ENCODE data around the gene GUCA1A. TPM values are rescaled to one million over a fixed set of nuclear protein-coding genes. Genes with fewer than 3 reads are reported as not detected.
"Not testable (repeated sequence)": the region's sequence is repeated elsewhere in the genome, so short reads cannot be mapped to it uniquely, and the experiment has no call there.

GUCA1A gene
- total and polyA plus RNA-seq, 8 donors, result 0.10 TPM; not detected in 7

DNA sequence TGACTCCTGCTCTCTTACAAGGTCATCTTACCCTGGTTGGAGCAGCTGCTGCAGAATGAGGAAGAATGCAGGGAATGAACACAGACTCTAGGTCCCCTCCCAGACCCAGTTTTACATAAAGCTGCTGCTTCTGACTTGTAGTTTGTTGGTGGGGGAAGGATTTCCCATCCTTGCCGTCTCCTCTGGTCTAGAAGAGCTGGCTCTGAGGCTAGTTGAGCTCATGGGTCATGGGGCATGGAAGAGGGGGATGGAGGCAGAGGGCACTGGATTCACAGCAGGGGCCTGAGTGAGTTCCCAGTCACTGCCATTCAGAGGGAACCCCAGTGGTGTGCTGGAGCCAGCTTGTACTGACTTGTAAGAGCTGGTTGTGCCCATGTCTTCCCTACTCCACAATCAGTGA, 9.2 kb upstream of the GUCA1A start:
- peak in 1 of 2 donors; percentile 39 for DNase-seq
- 42 to 78% (median 60%) methylated on average over 1 of the region's 1 CpG for WGBS, 5 donors
- Histone ChIP-seq H3K36me3 (no peaks in the 10 kb centered on the region), H3K27ac (no peak overlapping the region), H3K27me3 (peaks cover 0 to 3% (median 0%) of the 10 kb centered on the region in 3 donors), H3K4me1 (peaks cover 0 to 9% (median 0%) of the 10 kb centered on the region in 4 donors), H3K4me3 (no peak overlapping the region), H3K9me3 (no peaks in the 10 kb centered on the region)
- intact Hi-C loops (cut with DNase I; ENCODE audit: low total_unique reads), result no loop called here
- no peak for TF ChIP-seq EP300 (IDR thresholded peaks at IDR 0.05)
- no peak for TF ChIP-seq POLR2A (IDR thresholded peaks at IDR 0.05)
- TF ChIP-seq POLR2AphosphoS5 (IDR thresholded peaks at IDR 0.05), result no peak
- TF ChIP-seq, protein P1, sequence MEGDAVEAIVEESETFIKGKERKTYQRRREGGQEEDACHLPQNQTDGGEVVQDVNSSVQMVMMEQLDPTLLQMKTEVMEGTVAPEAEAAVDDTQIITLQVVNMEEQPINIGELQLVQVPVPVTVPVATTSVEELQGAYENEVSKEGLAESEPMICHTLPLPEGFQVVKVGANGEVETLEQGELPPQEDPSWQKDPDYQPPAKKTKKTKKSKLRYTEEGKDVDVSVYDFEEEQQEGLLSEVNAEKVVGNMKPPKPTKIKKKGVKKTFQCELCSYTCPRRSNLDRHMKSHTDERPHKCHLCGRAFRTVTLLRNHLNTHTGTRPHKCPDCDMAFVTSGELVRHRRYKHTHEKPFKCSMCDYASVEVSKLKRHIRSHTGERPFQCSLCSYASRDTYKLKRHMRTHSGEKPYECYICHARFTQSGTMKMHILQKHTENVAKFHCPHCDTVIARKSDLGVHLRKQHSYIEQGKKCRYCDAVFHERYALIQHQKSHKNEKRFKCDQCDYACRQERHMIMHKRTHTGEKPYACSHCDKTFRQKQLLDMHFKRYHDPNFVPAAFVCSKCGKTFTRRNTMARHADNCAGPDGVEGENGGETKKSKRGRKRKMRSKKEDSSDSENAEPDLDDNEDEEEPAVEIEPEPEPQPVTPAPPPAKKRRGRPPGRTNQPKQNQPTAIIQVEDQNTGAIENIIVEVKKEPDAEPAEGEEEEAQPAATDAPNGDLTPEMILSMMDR (IDR thresholded peaks at IDR 0.05), result no peak

DNA sequence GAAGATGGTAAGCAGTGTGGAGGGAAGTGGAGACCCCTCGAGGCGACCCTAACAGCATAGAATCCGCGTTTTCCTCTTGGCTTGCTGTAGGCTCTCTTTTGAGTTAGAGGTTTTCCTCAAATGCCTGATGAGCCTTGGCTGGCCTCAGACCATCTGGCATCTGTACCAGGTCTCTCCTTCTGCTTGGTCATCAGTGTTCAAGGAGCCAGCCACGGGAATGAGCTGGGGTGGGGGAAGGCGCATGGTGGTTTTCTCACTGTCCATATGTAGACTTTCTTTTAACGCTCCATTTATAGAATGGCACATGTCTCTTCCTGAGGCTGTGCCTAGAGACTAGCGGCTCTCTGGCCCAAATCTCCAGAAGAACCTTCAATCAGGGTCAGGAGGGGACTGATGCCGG, 8.1 kb upstream of the GUCA1A start:
- Histone ChIP-seq H3K27me3 (peaks cover 0 to 3% (median 0%) of the 10 kb centered on the region in 3 donors), H3K4me1 (peaks cover 0 to 9% (median 0%) of the 10 kb centered on the region in 4 donors), H3K27ac (no peak overlapping the region), H3K36me3 (no peaks in the 10 kb centered on the region), H3K4me3 (no peak overlapping the region), H3K9me3 (no peaks in the 10 kb centered on the region)
- whole genome bisulfite sequencing, 5 donors, result 79 to 92% (median 83%) methylated on average over 9 of the region's 9 CpGs
- intact Hi-C loops (cut with DNase I; ENCODE audit: low total_unique reads), result loop anchor here (5.0 kb wide), 1 partner anchor 88 kb away; no protein-coding TSS in a partner anchor
- TF ChIP-seq, protein P1 (IDR thresholded peaks at IDR 0.05), result no peak
- TF ChIP-seq POLR2A (IDR thresholded peaks at IDR 0.05) (no peak), EP300 (IDR thresholded peaks at IDR 0.05) (no peak), POLR2AphosphoS5 (IDR thresholded peaks at IDR 0.05) (no peak)
- no peak for DNase-seq

DNA sequence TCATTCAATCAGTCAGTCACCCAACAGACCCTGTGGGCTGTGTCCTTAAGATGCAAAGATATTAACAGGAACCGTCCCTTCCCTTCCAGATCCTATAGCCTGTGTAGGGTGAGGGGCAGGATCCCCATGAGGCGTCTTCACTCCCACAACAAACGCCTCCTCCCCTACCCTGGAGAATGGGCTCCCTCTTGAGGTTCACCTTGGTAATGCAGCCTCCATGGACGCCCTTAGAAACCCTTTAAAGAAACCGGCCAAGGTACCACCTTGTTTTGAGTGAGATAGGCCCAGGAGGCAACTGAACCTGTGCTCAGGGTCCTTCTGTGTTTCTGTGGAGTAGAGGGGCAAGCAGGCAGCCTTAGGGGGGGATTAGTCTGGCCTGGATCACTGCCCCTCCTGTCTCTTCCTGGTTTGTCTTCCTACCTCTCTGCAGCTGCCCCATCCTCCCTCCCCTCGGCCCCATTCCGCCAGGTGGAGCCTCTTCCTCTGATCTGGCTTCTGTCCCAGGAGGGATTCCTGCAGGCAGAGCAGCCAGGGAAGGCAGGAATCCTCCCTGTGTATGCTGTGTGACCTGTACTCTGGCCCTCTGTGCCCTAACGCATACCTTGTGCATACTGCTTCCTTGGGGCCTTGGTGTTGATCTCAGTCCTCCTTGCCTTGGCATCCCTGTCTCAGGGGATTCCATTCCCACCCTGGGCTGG, 6.6 kb upstream of the GUCA1A start:
- WGBS, 5 donors, result 4 to 19% (median 14%) methylated on average over 6 to 8 of the region's 8 CpGs
- Histone ChIP-seq H3K36me3 (no peaks in the 10 kb centered on the region), H3K4me1 (peaks cover 0 to 9% (median 0%) of the 10 kb centered on the region in 4 donors), H3K27me3 (no peaks in the 10 kb centered on the region), H3K27ac (no peak overlapping the region), H3K9me3 (no peaks in the 10 kb centered on the region), H3K4me3 (no peak overlapping the region)
- intact Hi-C loops (cut with DNase I; ENCODE audit: low total_unique reads), result loop anchor here (5.0 kb wide), 1 partner anchor 89 kb away; no protein-coding TSS in a partner anchor
- TF ChIP-seq, protein P1 (IDR thresholded peaks at IDR 0.05), result peak in 5 of 7 experiments; percentile 92 to 98 (median 96)
- TF ChIP-seq EP300 (IDR thresholded peaks at IDR 0.05) (no peak), POLR2AphosphoS5 (IDR thresholded peaks at IDR 0.05) (peak in 1 of 3 donors; percentile 9), POLR2A (IDR thresholded peaks at IDR 0.05) (no peak)
- DNase-seq, result peak; percentile 76 to 86

DNA sequence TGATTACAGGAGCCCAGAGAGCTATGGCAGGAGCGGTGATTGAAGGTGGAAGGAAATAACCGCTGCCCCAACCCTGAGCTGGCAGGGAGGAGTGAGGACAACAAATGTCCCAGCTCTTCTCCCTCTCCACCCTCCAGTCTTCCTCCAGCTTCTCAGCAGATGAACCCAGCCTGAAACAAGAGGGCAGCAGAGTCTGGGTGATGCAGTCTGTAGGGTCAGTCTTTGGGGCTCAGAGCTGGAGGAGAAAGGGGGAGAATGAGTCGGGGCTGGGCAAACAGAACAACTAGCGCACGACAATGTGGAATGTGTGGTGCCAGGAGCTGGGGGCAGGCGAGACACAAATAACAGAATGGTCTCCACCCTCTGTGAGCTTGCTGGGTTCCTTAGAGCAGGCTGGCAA, 4.5 kb upstream of the GUCA1A start:
- Histone ChIP-seq H3K27ac (no peak overlapping the region), H3K4me3 (no peak overlapping the region), H3K36me3 (no peaks in the 10 kb centered on the region), H3K4me1 (peaks cover 0 to 12% (median 0%) of the 10 kb centered on the region in 4 donors), H3K27me3 (no peaks in the 10 kb centered on the region), H3K9me3 (no peaks in the 10 kb centered on the region)
- 45 to 71% (median 56%) methylated on average over 6 of the region's 6 CpGs for WGBS, 5 donors
- intact Hi-C loops (cut with DNase I; ENCODE audit: low total_unique reads), result loop anchor here (5.0 kb wide), 1 partner anchor 91 kb away; no protein-coding TSS in a partner anchor
- TF ChIP-seq, protein P1 (IDR thresholded peaks at IDR 0.05), result no peak
- TF ChIP-seq POLR2A (IDR thresholded peaks at IDR 0.05) (no peak), POLR2AphosphoS5 (IDR thresholded peaks at IDR 0.05) (no peak), EP300 (IDR thresholded peaks at IDR 0.05) (no peak)
- no peak for DNase-seq

DNA sequence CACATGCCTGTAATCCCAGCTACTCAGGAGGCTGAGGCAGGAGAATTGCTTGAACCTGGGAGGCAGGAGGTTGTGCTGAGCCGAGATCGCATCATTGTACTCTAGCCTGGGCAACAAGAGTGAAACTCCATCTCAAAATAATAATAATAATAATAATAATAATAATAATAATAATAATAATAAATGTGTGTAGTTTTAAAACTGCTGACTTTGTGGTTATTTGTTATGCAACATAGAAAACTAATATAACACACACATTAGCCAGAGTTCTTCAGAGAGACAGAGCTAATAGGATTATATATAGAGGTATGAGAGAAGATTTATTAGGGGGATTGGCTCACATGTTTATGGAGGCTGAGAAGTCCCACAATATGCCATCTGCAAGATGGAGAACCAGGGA, 3.4 kb upstream of the GUCA1A start:
- H3K36me3 ChIP-seq, DNase-seq, H3K27me3 ChIP-seq, H3K9me3 ChIP-seq, H3K4me3 ChIP-seq, H3K27ac ChIP-seq: not testable (repeated sequence)
- intact Hi-C loops (cut with DNase I; ENCODE audit: low total_unique reads), result loop anchor here (5.0 kb wide), 1 partner anchor 92 kb away; no protein-coding TSS in a partner anchor
- peaks cover 0 to 12% (median 0%) of the 10 kb centered on the region in 4 donors for H3K4me1 ChIP-seq
- WGBS, 5 donors, result 46 to 99% (median 47%) methylated on average over 2 of the region's 2 CpGs

Data from stomach (tissue), 9 donors.